DMS79 treated with DMSO at 0.1 percent for 48 hours (cell line): ENCODE results near the gene CHSY3.

Source experiments
- DNase-seq: peaks from one replicate; lab custom pipeline; 2025; lab: John Stamatoyannopoulos, UW

CHSY3 gene

GRCh38 chr5:130096483-130096882, 192.2 kb downstream of the CHSY3 start:
- no peak for DNase-seq

- DNase-seq: no peak
Measured at GRCh38 chr5:130099008-130099407, 194.7 kb downstream of the CHSY3 start.

- no peak for DNase-seq
Measured at GRCh38 chr5:130102375-130102774, 198.1 kb downstream of the CHSY3 start.

- no peak for DNase-seq
Measured at GRCh38 chr5:130102960-130103359, 198.7 kb downstream of the CHSY3 start.

GRCh38 chr5:130104895-130105688, 200.8 kb downstream of the CHSY3 start:
- DNase-seq: no peak

- DNase-seq: no peak
Measured at GRCh38 chr5:130106480-130106879, 202.2 kb downstream of the CHSY3 start.

GRCh38 chr5:130109152-130109551, 204.9 kb downstream of the CHSY3 start:
- no peak for DNase-seq

GRCh38 chr5:130110328-130110727, 206.1 kb downstream of the CHSY3 start:
- DNase-seq: no peak

- DNase-seq: no peak
Measured at GRCh38 chr5:130111746-130112145, 207.5 kb downstream of the CHSY3 start.

- no peak for DNase-seq
Measured at GRCh38 chr5:130112246-130112645, 208.0 kb downstream of the CHSY3 start.

GRCh38 chr5:130115686-130116085, 211.4 kb downstream of the CHSY3 start:
- no peak for DNase-seq

GRCh38 chr5:130116462-130116861, 212.2 kb downstream of the CHSY3 start:
- DNase-seq: no peak

- DNase-seq: no peak
Measured at GRCh38 chr5:130116972-130117371, 212.7 kb downstream of the CHSY3 start.

- no peak for DNase-seq
Measured at GRCh38 chr5:130126746-130127145, 222.5 kb downstream of the CHSY3 start.

GRCh38 chr5:130135506-130135905, 231.2 kb downstream of the CHSY3 start:
- DNase-seq: no peak

GRCh38 chr5:130136300-130136699, 232.0 kb downstream of the CHSY3 start:
- no peak for DNase-seq

- DNase-seq: no peak
Measured at GRCh38 chr5:130137681-130138080, 233.4 kb downstream of the CHSY3 start.

- DNase-seq: no peak
Measured at GRCh38 chr5:130138406-130139045, 234.3 kb downstream of the CHSY3 start.

- DNase-seq: no peak
Measured at GRCh38 chr5:130141659-130142320, 237.5 kb downstream of the CHSY3 start.

- DNase-seq: no peak
Measured at GRCh38 chr5:130151239-130151638, 247.0 kb downstream of the CHSY3 start.

GRCh38 chr5:130155345-130156011, 251.2 kb downstream of the CHSY3 start:
- no peak for DNase-seq

GRCh38 chr5:130158036-130158435, 253.8 kb downstream of the CHSY3 start:
- DNase-seq: no peak

GRCh38 chr5:130159968-130160367, 255.7 kb downstream of the CHSY3 start:
- DNase-seq: no peak
